H1 (cell line): ENCODE measurements around the gene NOC2L. TPM values are rescaled to one million over a fixed set of nuclear protein-coding genes. Genes with fewer than 3 reads are reported as not detected.

ENCODE experiments used
- CBX8 ChIP-seq: fragments of 300-800, 300-1000 bp; sonication (generic); IDR thresholded peaks from 2 replicates; pipeline ENCODE4 v1.7.1; 2016; ENCODE audit warnings: low read depth, low read length, borderline replicate concordance
- CTBP2 ChIP-seq: IDR thresholded peaks from 2 replicates; pipeline ENCODE4 v1.7.0; 2011; ENCODE audit warnings: borderline replicate concordance, mild to moderate bottlenecking, moderate library complexity, mixed read lengths, low read length; ENCODE audit not compliant: insufficient read depth, insufficient read length
- FOSL1 ChIP-seq: IDR thresholded peaks from 2 replicates; pipeline ENCODE4 v1.6.1; 2011; ENCODE audit warnings: mild to moderate bottlenecking, low read depth, low read length, moderate library complexity; ENCODE audit not compliant: insufficient read depth
- POLR2A ChIP-seq, 2 experiments: IDR thresholded peaks; 1 replicate in 1 of 2; 2 replicates in 1 of 2; pipeline ENCODE4 v1.6.1; 2011; ENCODE audit warnings: low read depth in 2 of 2, low read length in 2 of 2, mild to moderate bottlenecking in 2 of 2; ENCODE audit errors: control extremely low read depth in 1 of 2
- TBP ChIP-seq: IDR thresholded peaks from 2 replicates; pipeline ENCODE4 v1.6.1; 2011; ENCODE audit warnings: low read depth, low read length, improper control_type of control experiment
- ZNF274 ChIP-seq: IDR thresholded peaks from 2 replicates; pipeline ENCODE4 v1.7.0; 2012; ENCODE audit warnings: low read length, borderline replicate concordance; ENCODE audit errors: extremely low read depth
- polyA plus RNA-seq, 7 experiments: library from polyadenylated mRNA; depleted of rRNA in 3 of 7; stranded (reverse) in 5 of 7; unstranded in 2 of 7; fragments of >200 nt in 5 of 7; fragments of 200-250 nt in 2 of 7; gene quantifications; 1 replicate in 5 of 7; 2 replicates in 1 of 7; 4 replicates in 1 of 7; pipeline versions ENCODE4 v1.2.1 to v1.2.3, GENCODE V29; 2011 to 2013; ENCODE audit warnings: missing spikeins in 2 of 7, mixed read lengths in 2 of 7
- total RNA-seq: library from RNA; stranded (reverse); fragmentation: NEBNext Ultra II Directional; extraction: Animal tissue kit (Norgen Biotek cat#: 25700); gene quantifications from 2 replicates; pipeline ENCODE4 v1.2.1, GENCODE V29; 2021
- TF ChIP-seq, protein P1 (sequence below): fragments of 300-600 bp; sonication (generic); IDR thresholded peaks from 2 replicates; pipeline ENCODE4 v1.7.1; 2012; ENCODE audit warnings: low read length, moderate library complexity, mild to moderate bottlenecking, inconsistent platforms; ENCODE audit not compliant: insufficient replicate concordance
- TF ChIP-seq, protein P2 (sequence below), 3 experiments: IDR thresholded peaks; 1 replicate in 2 of 3; 2 replicates in 1 of 3; pipeline versions ENCODE4 v1.5.1 to v1.6.1; 2011; ENCODE audit warnings: low read length in 3 of 3, mild to moderate bottlenecking in 3 of 3, inconsistent platforms in 2 of 3, low read depth in 1 of 3, moderate library complexity in 1 of 3; ENCODE audit not compliant: insufficient read depth in 1 of 3; ENCODE audit errors: control extremely low read depth in 1 of 3
- TF ChIP-seq, protein P3 (sequence below): IDR thresholded peaks from 2 replicates; pipeline ENCODE4 v1.6.1; 2012; ENCODE audit warnings: inconsistent platforms

NOC2L gene
- total and polyA plus RNA-seq, 2 of the 8 experiments (the other 6 are each of a cell fraction or from before 2014, with no cell fraction given) = 74.7 to 130 TPM

DNA sequence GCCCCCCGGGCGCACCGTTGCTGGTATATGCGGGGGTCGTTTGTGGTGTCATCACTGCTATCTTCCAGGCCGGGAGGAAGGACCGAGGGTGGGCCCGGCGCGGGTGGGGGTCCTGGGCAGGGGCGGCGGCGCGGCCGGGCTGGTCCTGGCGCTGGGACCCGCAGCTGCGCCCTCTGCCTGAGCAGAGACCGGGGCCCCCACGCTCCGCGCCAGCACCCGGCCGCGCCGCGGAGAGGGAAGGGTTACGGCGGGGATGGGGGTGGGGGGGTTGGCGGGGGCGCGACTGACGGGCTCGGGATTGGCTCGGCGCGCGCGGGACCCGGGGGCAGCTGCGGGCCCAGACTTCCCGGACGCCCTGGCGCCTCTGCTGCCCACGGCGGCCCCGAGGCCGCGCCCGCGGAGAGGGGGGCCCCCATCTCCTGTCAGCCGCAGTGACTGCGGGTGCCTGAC lies 49.2 kb downstream of the NOC2L start (continued):
- TF ChIP-seq, protein P1, sequence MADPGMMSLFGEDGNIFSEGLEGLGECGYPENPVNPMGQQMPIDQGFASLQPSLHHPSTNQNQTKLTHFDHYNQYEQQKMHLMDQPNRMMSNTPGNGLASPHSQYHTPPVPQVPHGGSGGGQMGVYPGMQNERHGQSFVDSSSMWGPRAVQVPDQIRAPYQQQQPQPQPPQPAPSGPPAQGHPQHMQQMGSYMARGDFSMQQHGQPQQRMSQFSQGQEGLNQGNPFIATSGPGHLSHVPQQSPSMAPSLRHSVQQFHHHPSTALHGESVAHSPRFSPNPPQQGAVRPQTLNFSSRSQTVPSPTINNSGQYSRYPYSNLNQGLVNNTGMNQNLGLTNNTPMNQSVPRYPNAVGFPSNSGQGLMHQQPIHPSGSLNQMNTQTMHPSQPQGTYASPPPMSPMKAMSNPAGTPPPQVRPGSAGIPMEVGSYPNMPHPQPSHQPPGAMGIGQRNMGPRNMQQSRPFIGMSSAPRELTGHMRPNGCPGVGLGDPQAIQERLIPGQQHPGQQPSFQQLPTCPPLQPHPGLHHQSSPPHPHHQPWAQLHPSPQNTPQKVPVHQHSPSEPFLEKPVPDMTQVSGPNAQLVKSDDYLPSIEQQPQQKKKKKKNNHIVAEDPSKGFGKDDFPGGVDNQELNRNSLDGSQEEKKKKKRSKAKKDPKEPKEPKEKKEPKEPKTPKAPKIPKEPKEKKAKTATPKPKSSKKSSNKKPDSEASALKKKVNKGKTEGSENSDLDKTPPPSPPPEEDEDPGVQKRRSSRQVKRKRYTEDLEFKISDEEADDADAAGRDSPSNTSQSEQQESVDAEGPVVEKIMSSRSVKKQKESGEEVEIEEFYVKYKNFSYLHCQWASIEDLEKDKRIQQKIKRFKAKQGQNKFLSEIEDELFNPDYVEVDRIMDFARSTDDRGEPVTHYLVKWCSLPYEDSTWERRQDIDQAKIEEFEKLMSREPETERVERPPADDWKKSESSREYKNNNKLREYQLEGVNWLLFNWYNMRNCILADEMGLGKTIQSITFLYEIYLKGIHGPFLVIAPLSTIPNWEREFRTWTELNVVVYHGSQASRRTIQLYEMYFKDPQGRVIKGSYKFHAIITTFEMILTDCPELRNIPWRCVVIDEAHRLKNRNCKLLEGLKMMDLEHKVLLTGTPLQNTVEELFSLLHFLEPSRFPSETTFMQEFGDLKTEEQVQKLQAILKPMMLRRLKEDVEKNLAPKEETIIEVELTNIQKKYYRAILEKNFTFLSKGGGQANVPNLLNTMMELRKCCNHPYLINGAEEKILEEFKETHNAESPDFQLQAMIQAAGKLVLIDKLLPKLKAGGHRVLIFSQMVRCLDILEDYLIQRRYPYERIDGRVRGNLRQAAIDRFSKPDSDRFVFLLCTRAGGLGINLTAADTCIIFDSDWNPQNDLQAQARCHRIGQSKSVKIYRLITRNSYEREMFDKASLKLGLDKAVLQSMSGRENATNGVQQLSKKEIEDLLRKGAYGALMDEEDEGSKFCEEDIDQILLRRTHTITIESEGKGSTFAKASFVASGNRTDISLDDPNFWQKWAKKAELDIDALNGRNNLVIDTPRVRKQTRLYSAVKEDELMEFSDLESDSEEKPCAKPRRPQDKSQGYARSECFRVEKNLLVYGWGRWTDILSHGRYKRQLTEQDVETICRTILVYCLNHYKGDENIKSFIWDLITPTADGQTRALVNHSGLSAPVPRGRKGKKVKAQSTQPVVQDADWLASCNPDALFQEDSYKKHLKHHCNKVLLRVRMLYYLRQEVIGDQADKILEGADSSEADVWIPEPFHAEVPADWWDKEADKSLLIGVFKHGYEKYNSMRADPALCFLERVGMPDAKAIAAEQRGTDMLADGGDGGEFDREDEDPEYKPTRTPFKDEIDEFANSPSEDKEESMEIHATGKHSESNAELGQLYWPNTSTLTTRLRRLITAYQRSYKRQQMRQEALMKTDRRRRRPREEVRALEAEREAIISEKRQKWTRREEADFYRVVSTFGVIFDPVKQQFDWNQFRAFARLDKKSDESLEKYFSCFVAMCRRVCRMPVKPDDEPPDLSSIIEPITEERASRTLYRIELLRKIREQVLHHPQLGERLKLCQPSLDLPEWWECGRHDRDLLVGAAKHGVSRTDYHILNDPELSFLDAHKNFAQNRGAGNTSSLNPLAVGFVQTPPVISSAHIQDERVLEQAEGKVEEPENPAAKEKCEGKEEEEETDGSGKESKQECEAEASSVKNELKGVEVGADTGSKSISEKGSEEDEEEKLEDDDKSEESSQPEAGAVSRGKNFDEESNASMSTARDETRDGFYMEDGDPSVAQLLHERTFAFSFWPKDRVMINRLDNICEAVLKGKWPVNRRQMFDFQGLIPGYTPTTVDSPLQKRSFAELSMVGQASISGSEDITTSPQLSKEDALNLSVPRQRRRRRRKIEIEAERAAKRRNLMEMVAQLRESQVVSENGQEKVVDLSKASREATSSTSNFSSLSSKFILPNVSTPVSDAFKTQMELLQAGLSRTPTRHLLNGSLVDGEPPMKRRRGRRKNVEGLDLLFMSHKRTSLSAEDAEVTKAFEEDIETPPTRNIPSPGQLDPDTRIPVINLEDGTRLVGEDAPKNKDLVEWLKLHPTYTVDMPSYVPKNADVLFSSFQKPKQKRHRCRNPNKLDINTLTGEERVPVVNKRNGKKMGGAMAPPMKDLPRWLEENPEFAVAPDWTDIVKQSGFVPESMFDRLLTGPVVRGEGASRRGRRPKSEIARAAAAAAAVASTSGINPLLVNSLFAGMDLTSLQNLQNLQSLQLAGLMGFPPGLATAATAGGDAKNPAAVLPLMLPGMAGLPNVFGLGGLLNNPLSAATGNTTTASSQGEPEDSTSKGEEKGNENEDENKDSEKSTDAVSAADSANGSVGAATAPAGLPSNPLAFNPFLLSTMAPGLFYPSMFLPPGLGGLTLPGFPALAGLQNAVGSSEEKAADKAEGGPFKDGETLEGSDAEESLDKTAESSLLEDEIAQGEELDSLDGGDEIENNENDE = no peak
- no peak for TF ChIP-seq CTBP2
- TF ChIP-seq FOSL1 = no peak
- TF ChIP-seq, protein P2, sequence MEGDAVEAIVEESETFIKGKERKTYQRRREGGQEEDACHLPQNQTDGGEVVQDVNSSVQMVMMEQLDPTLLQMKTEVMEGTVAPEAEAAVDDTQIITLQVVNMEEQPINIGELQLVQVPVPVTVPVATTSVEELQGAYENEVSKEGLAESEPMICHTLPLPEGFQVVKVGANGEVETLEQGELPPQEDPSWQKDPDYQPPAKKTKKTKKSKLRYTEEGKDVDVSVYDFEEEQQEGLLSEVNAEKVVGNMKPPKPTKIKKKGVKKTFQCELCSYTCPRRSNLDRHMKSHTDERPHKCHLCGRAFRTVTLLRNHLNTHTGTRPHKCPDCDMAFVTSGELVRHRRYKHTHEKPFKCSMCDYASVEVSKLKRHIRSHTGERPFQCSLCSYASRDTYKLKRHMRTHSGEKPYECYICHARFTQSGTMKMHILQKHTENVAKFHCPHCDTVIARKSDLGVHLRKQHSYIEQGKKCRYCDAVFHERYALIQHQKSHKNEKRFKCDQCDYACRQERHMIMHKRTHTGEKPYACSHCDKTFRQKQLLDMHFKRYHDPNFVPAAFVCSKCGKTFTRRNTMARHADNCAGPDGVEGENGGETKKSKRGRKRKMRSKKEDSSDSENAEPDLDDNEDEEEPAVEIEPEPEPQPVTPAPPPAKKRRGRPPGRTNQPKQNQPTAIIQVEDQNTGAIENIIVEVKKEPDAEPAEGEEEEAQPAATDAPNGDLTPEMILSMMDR (IDR thresholded peaks at IDR 0.05; ENCODE audit: control extremely low read depth in 1 of 3, insufficient read depth in 1 of 3, low read depth in 1 of 3, low read length in 3 of 3) = no peak
- TF ChIP-seq CBX8 = no peak
- no peak for TF ChIP-seq TBP
- TF ChIP-seq, protein P3, sequence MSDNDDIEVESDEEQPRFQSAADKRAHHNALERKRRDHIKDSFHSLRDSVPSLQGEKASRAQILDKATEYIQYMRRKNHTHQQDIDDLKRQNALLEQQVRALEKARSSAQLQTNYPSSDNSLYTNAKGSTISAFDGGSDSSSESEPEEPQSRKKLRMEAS = no peak
- no peak for TF ChIP-seq ZNF274
- TF ChIP-seq POLR2A (IDR thresholded peaks at IDR 0.05; ENCODE audit: control extremely low read depth in 1 of 2, low read depth in 2 of 2, low read length in 2 of 2) = no peak
